Suppressor macrophage treated with lipopolysaccharide for 4 hours (primary cell): Measurements from ENCODE around the gene SUMO4.
A peak's percentile ranks its signal among the peaks of the same experiment; 100 is the strongest.

Experiments
- DNase-seq: peaks from one replicate; pipeline ENCODE4 v3.0.0-alpha.2; 2020

SUMO4 gene

GRCh38 chr6:149392093-149392492 is 8.0 kb upstream of the SUMO4 start:
- no peak for DNase-seq

GRCh38 chr6:149392535-149392934 is 7.5 kb upstream of the SUMO4 start:
- no peak for DNase-seq

GRCh38 chr6:149393002-149393679 is 6.9 kb upstream of the SUMO4 start:
- no peak for DNase-seq

GRCh38 chr6:149395185-149395584 is 4.9 kb upstream of the SUMO4 start:
- DNase-seq: no peak

- DNase-seq: no peak
Observed at GRCh38 chr6:149397384-149397783, 2.7 kb upstream of the SUMO4 start.

- no peak for DNase-seq
Observed at GRCh38 chr6:149403534-149403933, 3.5 kb downstream of the SUMO4 start.

- DNase-seq: peak; percentile 78
Observed at GRCh38 chr6:149405823-149406765, 6.0 kb downstream of the SUMO4 start.

- DNase-seq: no peak
Observed at GRCh38 chr6:149409617-149410016, 9.6 kb downstream of the SUMO4 start.

GRCh38 chr6:149410557-149410956 is 10.5 kb downstream of the SUMO4 start:
- DNase-seq: peak; percentile 6

GRCh38 chr6:149414009-149414408 is 13.9 kb downstream of the SUMO4 start:
- no peak for DNase-seq

GRCh38 chr6:149414821-149415220 is 14.8 kb downstream of the SUMO4 start:
- DNase-seq: no peak

GRCh38 chr6:149419696-149420404 is 19.8 kb downstream of the SUMO4 start:
- no peak for DNase-seq

GRCh38 chr6:149421132-149421531 is 21.1 kb downstream of the SUMO4 start:
- no peak for DNase-seq

GRCh38 chr6:149422581-149422980 is 22.5 kb downstream of the SUMO4 start:
- no peak for DNase-seq

- DNase-seq: no peak
Observed at GRCh38 chr6:149423964-149424440, 23.9 kb downstream of the SUMO4 start.

GRCh38 chr6:149425224-149425623 is 25.2 kb downstream of the SUMO4 start:
- DNase-seq: no peak

- no peak for DNase-seq
Observed at GRCh38 chr6:149425754-149426153, 25.7 kb downstream of the SUMO4 start.

- DNase-seq: no peak
Observed at GRCh38 chr6:149428606-149429005, 28.5 kb downstream of the SUMO4 start.

GRCh38 chr6:149429427-149430360 is 29.6 kb downstream of the SUMO4 start:
- DNase-seq: no peak

- peak; percentile 93 for DNase-seq
Observed at GRCh38 chr6:149431905-149432775, 32.1 kb downstream of the SUMO4 start.

- no peak for DNase-seq
Observed at GRCh38 chr6:149433405-149433804, 33.3 kb downstream of the SUMO4 start.
